Activated CD8-positive, alpha-beta T cell treated with anti-CD3 and anti-CD28 coated beads, Interleukin-2, amount 10 ng/mL, durations not matched to agents 7 days and 5 days (primary cell): Measurements from ENCODE around the gene VAV2. TPM values are rescaled to one million over a fixed set of nuclear protein-coding genes. Genes with fewer than 3 reads are reported as not detected.

ENCODE experiments used
- ATAC-seq: fragments of 150-1000 bp; cut with Tn5 transposase; one replicate; pipeline ENCODE4 v1.10.0; 2021; ENCODE audit warnings: moderate library complexity
- CTCF ChIA-PET: fragments of 350-600 bp; sonication (Branson Sonifier 250); formaldehyde crosslinking; loops from one replicate; lab custom pipeline; 2021; ENCODE audit warnings: antibody characterized with exemption; lab: Charles Lee
- POLR2A ChIA-PET: fragments of 350-600 bp; sonication (Branson Sonifier 250); formaldehyde crosslinking; loops from one replicate; lab custom pipeline; 2021; ENCODE audit warnings: antibody characterized with exemption; lab: Charles Lee
- DNase-seq: peaks from one replicate; pipeline ENCODE4 v3.0.0-alpha.2; 2020
- H3K27ac Mint-ChIP-seq: one replicate; pipeline ENCODE4 v1.8.0; 2021; ENCODE audit warnings: mild to moderate bottlenecking, mixed read lengths
- H3K27me3 Mint-ChIP-seq: one replicate; pipeline ENCODE4 v1.8.0; 2021; ENCODE audit warnings: low read depth, mixed read lengths
- H3K36me3 Mint-ChIP-seq: one replicate; pipeline ENCODE4 v1.8.0; 2021; ENCODE audit warnings: low read depth, mixed read lengths
- H3K4me1 Mint-ChIP-seq: one replicate; pipeline ENCODE4 v1.8.0; 2021; ENCODE audit warnings: low read depth, mixed read lengths
- H3K4me3 Mint-ChIP-seq: one replicate; pipeline ENCODE4 v1.8.0; 2021; ENCODE audit warnings: mild to moderate bottlenecking, mixed read lengths
- H3K9me3 Mint-ChIP-seq: one replicate; pipeline ENCODE4 v1.8.0; 2022; ENCODE audit warnings: mixed read lengths; ENCODE audit not compliant: insufficient read depth
- total RNA-seq, 2 experiments: library from RNA; stranded (reverse); gene quantifications; one replicate each; pipeline ENCODE4 v1.2.3, GENCODE V29; 2021

VAV2 gene
- total RNA-seq, 2 experiments from 2014 or later, result 10.1 to 10.3 TPM

DNA sequence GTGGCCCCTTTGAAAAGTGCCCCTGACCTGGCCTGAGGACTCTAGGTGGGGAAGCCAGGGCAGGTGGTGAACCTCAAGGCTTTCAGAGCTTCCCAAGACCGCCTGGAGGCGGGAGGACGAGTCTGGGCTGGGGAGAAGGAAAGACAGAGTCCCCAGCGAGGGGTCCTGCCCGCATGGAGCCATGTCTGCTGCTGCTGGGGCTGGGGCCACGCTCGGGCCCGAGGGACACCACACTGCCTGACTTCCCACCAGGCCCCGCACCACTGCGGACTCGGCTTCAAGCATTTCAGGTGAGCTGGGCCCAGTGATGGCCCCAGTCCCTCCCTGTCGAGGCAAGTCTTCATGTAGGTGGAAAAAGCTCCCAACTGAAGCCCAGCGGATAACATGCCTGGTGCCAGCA lies 191.9 kb downstream of the VAV2 start:
- DNase-seq, result no peak
- no peak overlapping the region for H3K4me3 Mint-ChIP-seq
- ATAC-seq, result no peak
- H3K9me3 Mint-ChIP-seq, result no peaks in the 10 kb centered on the region
- ChIA-PET CTCF (interaction anchor here (3.8 kb wide), 1 partner anchor 194 kb away, joined by 12 read pairs; no protein-coding TSS in a partner anchor), POLR2A (no interaction called here)
- no peaks in the 10 kb centered on the region for H3K36me3 Mint-ChIP-seq
- H3K27me3 Mint-ChIP-seq, result no peaks in the 10 kb centered on the region
- H3K27ac Mint-ChIP-seq, result no peak overlapping the region
- H3K4me1 Mint-ChIP-seq, result no peaks in the 10 kb centered on the region

DNA sequence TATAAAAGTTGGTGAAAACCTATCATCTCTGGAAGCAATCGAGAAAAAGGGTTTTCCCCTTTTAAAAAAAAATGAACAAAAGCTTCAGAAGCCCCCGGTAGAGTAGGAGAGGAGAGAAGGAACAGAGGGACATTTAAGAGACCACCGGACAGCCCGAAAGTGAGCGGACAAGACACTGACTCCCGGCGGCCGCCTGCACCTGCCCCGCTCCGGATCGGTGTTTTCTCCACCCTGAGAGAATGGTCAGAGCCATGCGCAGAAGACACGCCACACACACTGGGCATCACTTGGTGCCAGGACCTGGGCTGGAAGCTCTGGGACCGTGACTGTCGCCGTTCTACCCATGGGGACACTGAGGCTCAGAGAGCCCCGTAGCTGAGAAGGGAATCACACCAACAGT lies 192.4 kb downstream of the VAV2 start:
- ChIA-PET CTCF (interaction anchor here (3.8 kb wide), 1 partner anchor 194 kb away, joined by 12 read pairs; no protein-coding TSS in a partner anchor), POLR2A (no interaction called here)
- no peaks in the 10 kb centered on the region for H3K27me3 Mint-ChIP-seq
- H3K36me3 Mint-ChIP-seq, result no peaks in the 10 kb centered on the region
- H3K4me1 Mint-ChIP-seq, result no peaks in the 10 kb centered on the region
- no peak for ATAC-seq
- no peaks in the 10 kb centered on the region for H3K9me3 Mint-ChIP-seq
- DNase-seq, result no peak
- H3K4me3 Mint-ChIP-seq, result no peak overlapping the region
- H3K27ac Mint-ChIP-seq, result no peak overlapping the region

DNA sequence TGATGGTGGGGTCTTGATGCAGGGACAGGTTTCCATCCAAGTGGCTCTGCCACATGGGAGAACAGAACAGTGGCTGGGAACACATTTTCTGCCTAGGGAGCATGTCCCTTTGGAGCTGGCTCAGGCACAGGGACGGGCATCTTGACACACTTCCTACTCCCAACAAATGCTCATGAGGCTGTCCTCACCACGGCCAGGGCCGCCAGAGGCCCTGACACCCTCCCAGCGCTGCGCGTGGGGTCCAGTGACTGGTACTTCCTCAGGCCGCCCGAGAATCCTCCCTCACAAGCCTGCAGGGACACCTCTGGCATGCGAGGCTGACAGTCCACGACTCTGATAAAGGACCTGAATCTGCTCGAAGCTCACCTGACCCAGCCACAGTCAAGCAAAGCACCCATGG lies 193.0 kb downstream of the VAV2 start:
- Mint-ChIP-seq H3K27ac (no peak overlapping the region), H3K9me3 (no peaks in the 10 kb centered on the region), H3K27me3 (no peaks in the 10 kb centered on the region), H3K4me1 (no peaks in the 10 kb centered on the region), H3K36me3 (no peaks in the 10 kb centered on the region), H3K4me3 (no peak overlapping the region)
- POLR2A ChIA-PET, result no interaction called here
- DNase-seq, result no peak
- CTCF ChIA-PET, result interaction anchor here (3.8 kb wide), 1 partner anchor 195 kb away, joined by 12 read pairs; no protein-coding TSS in a partner anchor
- no peak for ATAC-seq

DNA sequence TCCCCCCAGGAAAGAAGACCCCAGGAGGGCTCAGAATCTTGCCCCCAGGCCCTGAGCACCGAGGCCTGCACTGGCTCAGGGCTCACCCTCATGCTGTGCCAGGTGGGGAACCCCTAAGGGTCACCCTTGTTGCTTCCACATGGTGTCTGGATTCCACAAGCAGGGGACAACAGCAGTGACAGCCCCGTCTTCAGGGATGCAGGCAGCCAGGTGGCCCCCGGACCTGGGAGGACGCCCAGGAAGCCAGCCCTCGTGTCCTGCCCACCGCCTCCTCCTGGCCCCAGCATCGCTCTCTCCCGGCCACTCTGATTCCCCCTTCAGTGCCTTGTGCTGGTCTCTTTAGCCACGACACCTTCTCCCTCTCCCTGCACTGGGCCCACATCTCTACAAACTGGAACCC lies 194.0 kb downstream of the VAV2 start:
- H3K27me3 Mint-ChIP-seq, result no peaks in the 10 kb centered on the region
- ATAC-seq, result no peak
- H3K4me1 Mint-ChIP-seq, result no peaks in the 10 kb centered on the region
- CTCF ChIA-PET, result interaction anchor here (3.8 kb wide), 1 partner anchor 196 kb away, joined by 12 read pairs; no protein-coding TSS in a partner anchor
- POLR2A ChIA-PET, result no interaction called here
- no peak overlapping the region for H3K27ac Mint-ChIP-seq
- H3K36me3 Mint-ChIP-seq, result no peaks in the 10 kb centered on the region
- H3K9me3 Mint-ChIP-seq, result no peaks in the 10 kb centered on the region
- H3K4me3 Mint-ChIP-seq, result no peak overlapping the region
- no peak for DNase-seq

DNA sequence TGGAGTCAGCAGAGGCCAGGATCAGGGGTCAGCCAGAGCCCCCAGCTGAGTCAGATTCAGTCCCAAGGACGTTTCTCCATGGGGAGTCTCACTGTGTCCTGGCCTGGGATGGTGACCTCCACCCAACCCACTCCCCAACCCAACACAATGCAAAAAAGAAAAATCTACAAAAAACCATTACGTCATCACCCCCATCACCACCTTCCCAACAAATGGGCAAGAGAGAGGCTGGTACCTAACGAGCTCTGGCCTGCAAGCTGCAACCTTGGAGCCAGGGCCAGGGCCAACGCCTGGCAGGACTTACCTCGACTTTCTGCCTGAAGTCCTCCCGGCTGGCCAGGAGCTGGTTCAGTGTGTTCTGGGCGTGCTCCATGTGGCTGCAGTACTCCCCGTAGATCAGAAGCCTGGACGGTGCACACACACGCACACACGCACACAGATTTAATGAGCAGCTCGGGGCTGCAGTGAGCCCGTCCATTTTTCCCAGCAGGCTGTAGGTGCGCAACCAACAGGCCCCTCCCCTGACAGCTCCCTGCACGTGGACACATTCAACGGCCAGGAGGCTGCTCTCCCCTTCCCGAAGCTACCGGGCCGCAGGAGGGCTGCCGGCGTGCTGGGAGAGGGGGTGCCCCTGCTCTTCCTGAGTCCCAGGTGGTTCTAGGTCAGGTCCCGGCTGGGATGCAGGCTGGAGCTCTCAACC lies 194.6 kb downstream of the VAV2 start:
- H3K9me3 Mint-ChIP-seq, result no peaks in the 10 kb centered on the region
- no peak overlapping the region for H3K27ac Mint-ChIP-seq
- DNase-seq (no peak), ATAC-seq (no peak)
- ChIA-PET POLR2A (no interaction called here), CTCF (interaction anchor here (3.8 kb wide), 1 partner anchor 197 kb away, joined by 12 read pairs; no protein-coding TSS in a partner anchor)
- no peaks in the 10 kb centered on the region for H3K27me3 Mint-ChIP-seq
- H3K36me3 Mint-ChIP-seq, result no peaks in the 10 kb centered on the region
- peaks cover 4% of the 10 kb centered on the region for H3K4me1 Mint-ChIP-seq
- no peak overlapping the region for H3K4me3 Mint-ChIP-seq

DNA sequence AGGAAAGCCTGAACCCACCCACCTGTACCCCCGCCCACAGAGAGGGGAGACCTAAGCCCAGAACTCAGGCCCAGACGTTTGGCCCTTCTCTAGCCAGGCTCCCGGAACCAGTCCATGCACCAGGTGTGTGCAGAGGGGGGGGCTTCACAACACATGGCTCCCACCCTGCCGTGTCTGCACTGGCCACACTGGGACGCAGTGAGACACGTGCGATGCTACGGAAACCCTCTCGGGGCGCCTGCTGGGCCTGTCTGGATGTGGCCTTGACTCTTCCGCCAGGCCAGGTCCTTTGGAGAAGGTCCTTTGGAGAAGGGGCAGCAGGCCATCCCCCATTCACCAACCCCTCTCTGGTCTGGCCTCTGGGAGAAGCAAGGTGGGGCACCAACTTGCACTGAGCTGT lies 195.6 kb downstream of the VAV2 start:
- peaks cover 4% of the 10 kb centered on the region for H3K4me1 Mint-ChIP-seq
- ATAC-seq (no peak), DNase-seq (no peak)
- ChIA-PET CTCF (interaction anchor here (3.4 to 11.1 kb wide), 2 partner anchors 14 to 198 kb away, joined by 14 to 91 read pairs; no protein-coding TSS in a partner anchor), POLR2A (no interaction called here)
- H3K36me3 Mint-ChIP-seq, result no peaks in the 10 kb centered on the region
- no peak overlapping the region for H3K27ac Mint-ChIP-seq
- no peaks in the 10 kb centered on the region for H3K27me3 Mint-ChIP-seq
- H3K9me3 Mint-ChIP-seq, result no peaks in the 10 kb centered on the region
- H3K4me3 Mint-ChIP-seq, result no peak overlapping the region

DNA sequence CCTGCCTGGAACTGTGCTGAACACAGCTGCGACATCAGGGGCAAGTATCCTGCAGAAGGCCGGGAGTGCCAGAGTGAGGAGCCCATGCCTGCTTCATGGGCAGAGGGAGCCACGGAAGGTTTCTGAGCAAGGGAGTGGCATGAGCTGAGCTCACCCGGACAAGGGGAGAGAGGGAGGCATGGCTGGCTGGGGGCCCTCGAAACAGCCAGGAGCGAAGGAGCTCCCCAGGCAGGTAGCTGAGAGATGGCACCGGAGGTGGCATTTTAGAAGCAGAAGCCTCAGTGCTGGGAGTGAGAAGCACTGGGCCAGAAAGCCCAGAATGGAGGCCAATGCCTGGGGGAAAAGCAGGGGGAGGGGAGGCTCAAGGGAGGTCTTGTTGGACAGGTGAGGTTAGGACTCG lies 197.1 kb downstream of the VAV2 start:
- ATAC-seq, result no peak
- POLR2A ChIA-PET, result no interaction called here
- CTCF ChIA-PET, result interaction anchor here (1.0 to 11.1 kb wide), 3 partner anchors 13 to 199 kb away, joined by 3 to 91 read pairs (median 14); no protein-coding TSS in a partner anchor
- Mint-ChIP-seq H3K4me1 (peaks cover 4% of the 10 kb centered on the region), H3K36me3 (no peaks in the 10 kb centered on the region), H3K4me3 (no peak overlapping the region), H3K9me3 (no peaks in the 10 kb centered on the region), H3K27me3 (no peaks in the 10 kb centered on the region), H3K27ac (no peak overlapping the region)
- DNase-seq, result no peak

DNA sequence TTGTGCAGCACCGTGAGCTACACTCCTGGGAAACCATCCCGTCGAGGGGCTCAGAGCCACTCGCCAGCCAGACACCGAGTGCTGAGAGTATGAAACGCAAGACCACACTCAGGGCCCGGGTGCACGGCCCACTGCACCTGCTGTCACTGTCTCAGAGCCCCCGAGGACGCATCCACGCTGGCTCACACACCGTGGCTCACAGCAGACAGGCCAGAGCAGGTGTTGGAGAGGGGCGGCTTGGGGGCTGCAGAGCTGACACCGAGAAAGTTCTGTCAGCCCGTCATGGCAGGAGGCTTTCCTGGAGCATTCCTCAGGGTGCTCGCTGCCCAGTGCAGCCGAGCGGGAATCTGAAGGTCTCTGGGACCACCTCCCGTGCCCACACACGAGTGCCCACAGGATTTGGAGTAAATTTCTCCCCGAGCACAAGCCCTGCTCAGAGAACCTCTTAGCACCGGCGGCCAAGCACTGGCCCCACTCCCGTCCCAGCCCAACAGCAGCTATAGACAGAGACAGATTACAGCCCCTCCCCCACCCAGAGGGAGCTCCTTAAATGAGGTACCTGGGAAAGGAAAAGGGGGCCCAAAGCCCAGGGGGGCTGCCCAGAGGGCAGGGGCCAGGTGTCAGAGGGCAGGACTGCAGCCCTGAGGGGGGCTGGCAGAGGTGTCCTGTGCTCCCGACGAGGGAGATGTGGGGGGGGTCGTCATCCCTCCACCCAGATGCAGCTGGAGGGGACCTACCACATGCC lies 197.9 kb downstream of the VAV2 start:
- no peaks in the 10 kb centered on the region for H3K9me3 Mint-ChIP-seq
- ATAC-seq (no peak), DNase-seq (no peak)
- H3K27me3 Mint-ChIP-seq, result no peaks in the 10 kb centered on the region
- POLR2A ChIA-PET, result interaction anchor here (0.6 kb wide), 1 partner anchor 200 kb away, joined by 3 read pairs; no protein-coding TSS in a partner anchor
- no peak overlapping the region for H3K4me3 Mint-ChIP-seq
- H3K4me1 Mint-ChIP-seq, result peaks cover 4% of the 10 kb centered on the region
- H3K27ac Mint-ChIP-seq, result no peak overlapping the region
- CTCF ChIA-PET, result interaction anchor here (1.0 to 11.1 kb wide), 5 partner anchors 12 to 200 kb away, joined by 3 to 91 read pairs (median 3); no protein-coding TSS in a partner anchor
- no peaks in the 10 kb centered on the region for H3K36me3 Mint-ChIP-seq

DNA sequence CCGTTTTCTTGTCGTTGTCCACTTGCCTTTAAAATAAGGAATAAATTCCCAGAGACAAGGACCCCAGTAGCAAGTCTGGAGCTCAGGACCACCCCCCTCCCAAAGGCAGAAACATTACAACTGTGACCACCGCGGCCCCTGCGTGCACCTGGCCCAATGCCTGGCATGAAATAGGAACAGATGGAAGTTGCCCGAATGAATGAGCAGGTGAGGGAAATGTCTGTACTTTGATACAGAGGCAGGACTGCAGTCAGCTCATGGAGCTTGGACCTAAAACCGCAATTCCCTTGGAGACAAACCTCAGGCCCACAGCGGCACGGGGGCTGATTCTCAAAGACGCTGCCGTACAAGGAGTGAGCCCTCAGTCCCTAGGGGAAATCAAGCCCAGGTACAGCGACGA lies 198.7 kb downstream of the VAV2 start:
- DNase-seq (no peak), ATAC-seq (no peak)
- H3K4me1 Mint-ChIP-seq, result peaks cover 7% of the 10 kb centered on the region
- H3K9me3 Mint-ChIP-seq, result no peaks in the 10 kb centered on the region
- ChIA-PET POLR2A (interaction anchor here (0.6 kb wide), 1 partner anchor 201 kb away, joined by 3 read pairs; no protein-coding TSS in a partner anchor), CTCF (interaction anchor here (1.3 to 11.1 kb wide), 4 partner anchors 11 to 201 kb away, joined by 3 to 91 read pairs (median 8); no protein-coding TSS in a partner anchor)
- H3K4me3 Mint-ChIP-seq, result no peak overlapping the region
- no peaks in the 10 kb centered on the region for H3K27me3 Mint-ChIP-seq
- H3K36me3 Mint-ChIP-seq, result no peaks in the 10 kb centered on the region
- no peak overlapping the region for H3K27ac Mint-ChIP-seq

DNA sequence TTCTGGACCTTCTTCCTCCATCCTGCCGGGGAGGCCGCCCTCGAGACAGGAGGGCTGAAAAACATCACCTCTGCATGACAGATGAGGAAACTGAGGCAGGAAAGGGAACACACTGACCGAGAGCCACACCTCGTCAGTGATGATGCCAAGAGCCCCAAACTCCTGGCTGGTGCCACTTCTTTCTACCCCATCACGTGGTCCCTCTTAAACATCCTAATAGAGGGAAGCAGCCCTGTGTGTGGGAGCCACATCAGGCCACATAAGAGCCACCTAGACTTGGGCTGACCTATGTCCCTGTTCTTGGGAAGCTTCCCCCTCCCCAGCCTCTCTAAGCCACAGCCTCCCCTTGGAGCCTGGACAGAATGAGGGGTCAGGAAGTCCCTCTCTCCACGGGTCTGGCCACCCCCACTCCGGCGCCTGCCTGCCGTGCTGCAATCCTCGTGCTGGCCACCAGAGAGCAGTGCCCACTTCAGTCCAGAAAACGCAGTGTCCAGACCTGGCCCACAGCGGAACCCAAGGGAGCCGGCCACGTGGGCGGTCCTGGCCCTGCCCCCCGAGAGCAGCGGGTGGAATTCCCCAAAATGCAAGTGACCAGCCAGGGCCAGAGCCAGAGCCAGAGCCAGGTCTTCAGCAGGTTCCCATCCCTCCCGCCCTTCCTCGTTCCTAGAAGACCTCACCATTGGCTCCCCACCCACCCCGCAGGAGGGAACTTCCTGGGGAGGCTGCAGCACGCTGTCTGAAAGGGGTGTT lies 199.2 kb downstream of the VAV2 start:
- CTCF ChIA-PET, result interaction anchor here (0.6 to 11.1 kb wide), 6 partner anchors 10 to 201 kb away, joined by 3 to 91 read pairs (median 3); no protein-coding TSS in a partner anchor
- Mint-ChIP-seq H3K4me1 (peaks cover 7% of the 10 kb centered on the region), H3K27ac (no peak overlapping the region), H3K4me3 (no peak overlapping the region), H3K9me3 (no peaks in the 10 kb centered on the region), H3K27me3 (no peaks in the 10 kb centered on the region), H3K36me3 (no peaks in the 10 kb centered on the region)
- POLR2A ChIA-PET, result interaction anchor here (0.6 kb wide), 2 partner anchors 202 kb away, joined by 3 read pairs; no protein-coding TSS in a partner anchor
- DNase-seq (peak; percentile 60), ATAC-seq (peak; percentile 71)
